Measurements from ENCODE around the gene MYLK4.

GRCh38 chr6:2743280-2744208, 7.2 kb downstream of the MYLK4 start:
- no peak for TF ChIP-seq POLR2AphosphoS5 (IDR thresholded peaks at IDR 0.05; ENCODE audit: low read depth, low read length)
- TF ChIP-seq POLR2A (IDR thresholded peaks at IDR 0.05; ENCODE audit: low read depth, low read length): no peak
- no peak for TF ChIP-seq TAF1 (IDR thresholded peaks at IDR 0.05; ENCODE audit: borderline replicate concordance, low read depth, low read length)

Data from GM12892 (cell line).